IPS-NIHi11 (cell line): ENCODE data around the gene BCAS1.

Source experiments
- DNase-seq: peaks from one replicate; pipeline ENCODE4 v3.0.0; 2012; ENCODE audit warnings: mixed read lengths, low spot score

BCAS1 gene

GRCh38 chr20:54070187-54070987 lies at the start of gene BCAS1:
Gene BCAS1 (minus strand): TSS chr20:54070594. CDS start chr20:54058718, 11,876 bp downstream.
- no peak for DNase-seq

- DNase-seq, result no peak
These were observed 49.4 kb upstream of the BCAS1 start for GRCh38 chr20:54119744-54120143.

GRCh38 chr20:54118220-54119001 lies 48.0 kb upstream of the BCAS1 start:
- DNase-seq, result no peak

GRCh38 chr20:54116550-54117235 lies 46.3 kb upstream of the BCAS1 start:
- no peak for DNase-seq

- DNase-seq, result no peak
These were observed 44.9 kb upstream of the BCAS1 start for GRCh38 chr20:54115172-54115854.

GRCh38 chr20:54114109-54114508 lies 43.7 kb upstream of the BCAS1 start:
- no peak for DNase-seq

GRCh38 chr20:54113566-54113965 lies 43.2 kb upstream of the BCAS1 start:
- DNase-seq, result no peak

GRCh38 chr20:54112221-54112884 lies 42.0 kb upstream of the BCAS1 start:
- DNase-seq, result no peak

- no peak for DNase-seq
These were observed 41.1 kb upstream of the BCAS1 start for GRCh38 chr20:54111460-54111859.

GRCh38 chr20:54110457-54110856 lies 40.1 kb upstream of the BCAS1 start:
- DNase-seq, result no peak

GRCh38 chr20:54110041-54110440 lies 39.6 kb upstream of the BCAS1 start:
- no peak for DNase-seq

- no peak for DNase-seq
These were observed 38.4 kb upstream of the BCAS1 start for GRCh38 chr20:54108817-54109216.

- DNase-seq, result no peak
These were observed 37.9 kb upstream of the BCAS1 start for GRCh38 chr20:54108326-54108642.

GRCh38 chr20:54107600-54108325 lies 37.4 kb upstream of the BCAS1 start:
- no peak for DNase-seq

GRCh38 chr20:54107181-54107580 lies 36.8 kb upstream of the BCAS1 start:
- no peak for DNase-seq

GRCh38 chr20:54106162-54106561 lies 35.8 kb upstream of the BCAS1 start:
- DNase-seq, result no peak

GRCh38 chr20:54105653-54106052 lies 35.3 kb upstream of the BCAS1 start:
- no peak for DNase-seq

GRCh38 chr20:54104781-54105180 lies 34.4 kb upstream of the BCAS1 start:
- DNase-seq, result no peak

GRCh38 chr20:54103762-54104600 lies 33.6 kb upstream of the BCAS1 start:
- DNase-seq, result no peak
